C4-2B (cell line): ENCODE data around the gene LASP1.

Source experiments
- ZFX ChIP-seq: fragments of 450-650 bp; IDR thresholded peaks from 2 replicates; pipeline ENCODE4 v1.6.1; 2017
- TF ChIP-seq, protein P1 (sequence below): fragments of 450-650 bp; conservative IDR thresholded peaks from 2 replicates; pipeline ENCODE4 v1.5.1; 2017; ENCODE audit warnings: mild to moderate bottlenecking

DNA sequence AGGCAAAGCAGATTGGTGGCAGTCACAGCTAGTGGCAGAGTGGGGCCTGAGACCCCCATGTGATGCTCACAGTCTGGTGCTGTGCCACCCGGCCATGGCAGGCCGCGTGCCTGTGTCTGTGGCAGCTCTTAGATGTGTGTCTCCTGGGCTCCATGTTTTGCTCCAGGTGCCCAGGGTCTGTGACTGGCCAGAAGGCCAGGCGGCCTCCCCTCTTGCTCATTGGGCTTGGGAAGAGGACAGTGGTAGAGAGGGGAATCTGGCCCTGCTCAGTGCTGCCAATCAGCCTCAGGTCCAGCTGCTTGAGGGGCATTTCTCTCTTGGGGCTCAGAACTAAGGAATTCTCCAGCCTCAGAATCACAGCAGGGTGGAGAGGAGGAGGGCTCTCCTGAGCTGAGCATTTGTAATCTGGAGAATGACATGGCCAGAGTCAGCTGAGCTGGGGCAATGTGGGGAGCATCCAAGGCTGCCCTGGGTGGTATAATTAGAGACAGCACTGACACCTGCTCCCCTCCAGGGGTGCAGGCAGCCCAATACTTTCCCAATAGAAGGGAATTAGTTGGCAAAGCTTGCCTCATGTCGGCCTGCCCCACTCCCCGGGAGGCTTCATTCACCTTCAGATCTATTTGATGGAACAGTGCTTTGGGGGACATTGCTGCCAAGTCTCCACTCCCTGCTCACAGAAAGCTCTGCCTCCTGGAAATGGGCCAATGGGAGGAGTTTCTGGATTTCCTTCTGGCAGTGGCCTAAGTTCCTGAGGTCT lies 52.9 kb downstream of the LASP1 start:
- TF ChIP-seq, protein P1, sequence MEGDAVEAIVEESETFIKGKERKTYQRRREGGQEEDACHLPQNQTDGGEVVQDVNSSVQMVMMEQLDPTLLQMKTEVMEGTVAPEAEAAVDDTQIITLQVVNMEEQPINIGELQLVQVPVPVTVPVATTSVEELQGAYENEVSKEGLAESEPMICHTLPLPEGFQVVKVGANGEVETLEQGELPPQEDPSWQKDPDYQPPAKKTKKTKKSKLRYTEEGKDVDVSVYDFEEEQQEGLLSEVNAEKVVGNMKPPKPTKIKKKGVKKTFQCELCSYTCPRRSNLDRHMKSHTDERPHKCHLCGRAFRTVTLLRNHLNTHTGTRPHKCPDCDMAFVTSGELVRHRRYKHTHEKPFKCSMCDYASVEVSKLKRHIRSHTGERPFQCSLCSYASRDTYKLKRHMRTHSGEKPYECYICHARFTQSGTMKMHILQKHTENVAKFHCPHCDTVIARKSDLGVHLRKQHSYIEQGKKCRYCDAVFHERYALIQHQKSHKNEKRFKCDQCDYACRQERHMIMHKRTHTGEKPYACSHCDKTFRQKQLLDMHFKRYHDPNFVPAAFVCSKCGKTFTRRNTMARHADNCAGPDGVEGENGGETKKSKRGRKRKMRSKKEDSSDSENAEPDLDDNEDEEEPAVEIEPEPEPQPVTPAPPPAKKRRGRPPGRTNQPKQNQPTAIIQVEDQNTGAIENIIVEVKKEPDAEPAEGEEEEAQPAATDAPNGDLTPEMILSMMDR = no peak
- TF ChIP-seq ZFX = no peak
